HG03575 (cell line): ENCODE data around the gene SPSB2.

Experiments used
- ATAC-seq: cut with Tn5 transposase; IDR thresholded peaks from one replicate; pipeline ENCODE4 v1.9.1; 2021; ENCODE audit not compliant: unreplicated experiment, insufficient number of reproducible peaks, low FRiP score; ENCODE audit errors: extremely low read depth

The SPSB2 gene

DNA sequence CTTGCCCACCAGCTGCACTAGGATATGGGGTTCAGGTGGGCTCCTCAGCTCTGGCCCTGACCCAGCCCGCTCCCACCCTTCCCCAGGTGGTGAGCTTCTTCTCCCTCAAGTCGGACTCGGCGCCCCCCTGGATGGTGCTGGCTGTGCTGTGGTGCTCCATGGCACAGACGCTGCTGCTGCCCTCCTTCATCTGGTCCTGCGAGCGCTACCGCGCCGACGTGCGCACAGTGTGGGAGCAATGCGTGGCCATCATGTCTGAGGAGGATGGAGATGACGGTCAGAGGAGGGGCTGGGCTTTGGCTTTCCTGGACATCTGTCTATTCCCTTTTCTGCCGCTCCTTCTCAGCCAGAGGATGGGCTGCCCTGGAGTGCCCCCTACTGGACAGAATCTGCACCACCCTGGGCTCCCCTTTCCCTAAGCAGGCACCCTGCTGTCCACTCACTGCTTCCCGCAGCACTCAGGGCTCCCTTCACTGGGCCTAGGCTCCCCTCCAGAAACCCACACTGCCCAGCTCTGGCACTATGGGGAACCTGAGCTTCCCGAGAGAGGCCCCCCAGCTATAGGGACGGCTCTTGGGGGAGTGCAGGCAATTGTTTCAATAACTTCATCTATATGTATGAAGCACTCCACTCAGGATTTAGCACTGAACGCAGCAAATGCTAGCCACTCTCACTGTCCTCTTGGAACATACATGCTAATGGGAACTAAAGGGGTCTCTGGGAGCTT, 47.5 kb downstream of the SPSB2 start:
- no peak for ATAC-seq

DNA sequence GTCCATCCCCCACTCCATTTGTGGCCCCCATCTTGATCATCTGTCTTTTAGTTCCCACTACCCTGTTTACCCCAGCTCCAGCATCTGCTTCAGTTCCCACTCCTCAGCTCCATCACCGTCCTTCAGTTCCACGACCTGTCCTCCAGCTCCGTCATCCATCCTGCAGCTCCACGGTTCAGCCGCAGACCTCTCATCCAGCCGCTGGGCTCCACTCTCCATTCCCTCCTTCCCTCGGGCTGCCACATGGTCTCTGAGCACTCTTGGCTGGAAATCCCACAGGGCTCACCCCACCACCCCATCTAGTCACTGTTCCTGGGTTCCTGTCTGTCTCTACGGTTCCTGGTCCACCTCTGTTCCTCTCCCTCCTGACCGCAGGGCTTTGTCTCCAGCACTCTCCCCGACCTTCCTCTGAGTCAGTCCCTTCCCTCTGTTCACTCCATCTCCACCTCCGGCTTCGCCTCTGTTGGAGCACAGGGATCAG, 48.2 kb downstream of the SPSB2 start:
- ATAC-seq, result no peak

GRCh38 chr12:6824085-6824775, 48.9 kb downstream of the SPSB2 start:
- ATAC-seq, result no peak

DNA sequence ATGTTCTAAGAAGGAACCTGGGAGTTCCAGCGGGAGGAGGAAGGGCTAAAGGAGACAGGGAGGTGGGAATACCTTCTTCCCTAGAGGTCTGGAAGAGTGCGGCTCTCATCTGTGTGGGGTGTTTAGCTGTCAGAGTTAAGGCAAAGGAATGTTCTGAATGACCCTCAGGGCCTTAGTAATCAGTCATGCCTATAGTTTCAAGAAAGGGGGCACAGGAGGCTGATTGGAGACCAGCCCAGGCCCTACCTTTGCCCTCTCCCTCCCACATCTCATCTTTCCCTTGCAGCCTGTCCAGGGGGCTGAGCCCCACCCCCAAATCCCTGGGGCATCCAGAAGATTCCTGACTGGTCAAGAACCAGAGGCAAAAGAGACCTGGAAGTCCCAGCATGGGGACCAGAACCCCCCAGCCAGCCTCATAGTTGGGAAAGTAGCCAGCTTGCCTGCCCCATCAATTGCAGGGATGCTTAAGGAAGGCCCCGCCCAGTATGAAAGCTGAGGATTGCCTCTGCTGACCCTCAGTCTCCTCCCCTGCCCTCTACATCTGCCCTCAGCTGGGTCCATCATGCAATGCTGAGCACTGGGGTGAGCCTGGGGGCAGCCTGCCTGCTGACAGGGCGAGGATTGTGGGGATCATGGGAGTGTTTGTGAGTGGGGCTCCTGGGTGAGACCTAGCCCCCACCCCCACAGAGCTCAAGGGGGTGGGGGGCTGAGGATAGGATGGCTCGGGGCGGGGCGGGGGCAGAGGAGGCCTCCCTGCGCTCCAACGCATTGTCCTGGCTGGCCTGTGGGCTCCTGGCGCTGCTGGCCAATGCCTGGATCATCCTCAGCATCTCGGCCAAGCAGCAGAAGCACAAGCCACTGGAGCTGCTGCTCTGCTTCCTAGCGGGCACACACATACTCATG, 49.7 kb downstream of the SPSB2 start:
- ATAC-seq, result no peak

DNA sequence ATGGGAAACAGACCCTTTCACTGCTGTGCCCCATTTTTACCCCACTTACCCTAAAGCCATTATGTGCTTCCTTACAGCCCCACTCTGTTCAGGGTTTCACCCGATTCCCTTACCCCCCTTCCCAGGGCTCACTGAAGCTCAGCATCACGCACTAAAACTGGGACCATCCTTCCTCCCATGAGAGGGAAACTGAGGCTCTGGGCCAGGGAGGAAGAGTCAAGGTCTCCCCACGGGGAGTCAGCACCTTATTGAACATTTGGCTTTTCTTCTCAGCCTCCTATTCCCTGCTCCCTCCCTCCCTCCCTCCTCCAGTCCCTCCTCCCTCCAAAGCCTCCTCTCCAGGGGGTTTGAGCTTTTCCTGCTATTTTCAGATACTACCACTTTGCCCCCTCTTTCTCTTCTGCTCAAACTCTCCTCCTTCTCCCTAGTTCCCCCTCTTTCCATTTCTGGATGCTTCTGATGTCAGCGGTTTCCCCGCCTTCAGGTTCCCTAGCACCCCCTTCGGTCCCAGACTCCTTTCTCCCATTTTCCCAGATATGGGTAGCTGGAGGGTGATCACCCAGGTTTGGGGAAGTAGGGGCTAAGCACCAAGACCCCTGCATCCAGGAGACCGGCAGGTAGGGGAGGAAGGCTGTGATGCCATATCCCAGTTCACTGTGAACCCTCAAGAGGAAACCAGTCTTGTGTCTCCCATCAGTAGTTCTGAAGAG, 50.5 kb downstream of the SPSB2 start:
- ATAC-seq, result no peak

- no peak for ATAC-seq
These were observed 51.3 kb downstream of the SPSB2 start, which contains the start of gene GPR162 for GRCh38 chr12:6821591-6822425. GPR162 (plus strand) TSS chr12:6821821; CDS start chr12:6823899, 2,078 bp downstream.
